ENCODE results near the gene ZBTB43.

DNA sequence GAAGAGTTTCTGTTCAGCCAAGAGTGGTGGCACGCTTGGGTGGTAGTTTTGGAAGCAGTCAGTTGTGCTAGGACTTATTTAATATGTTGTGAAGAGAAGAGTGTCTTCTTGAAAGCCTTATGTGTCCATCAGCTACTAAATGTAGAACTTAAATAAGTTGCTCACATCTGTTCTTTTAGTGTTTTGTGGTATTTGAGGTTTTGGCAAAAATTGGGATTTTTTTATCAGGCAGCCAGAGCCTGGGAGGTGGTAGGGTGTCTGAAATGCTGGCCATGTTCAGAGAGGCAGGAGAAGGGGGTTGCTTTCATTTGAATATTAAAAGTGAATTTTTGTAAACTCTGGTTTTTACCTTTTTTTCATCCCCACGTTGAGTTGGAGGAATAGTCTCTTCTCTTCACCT, 31.4 kb downstream of the ZBTB43 start:
- TF ChIP-seq GATA2 (IDR thresholded peaks at IDR 0.05; ENCODE audit: low read depth, low read length), result no peak
- no peak for TF ChIP-seq GATA3 (IDR thresholded peaks at IDR 0.05; ENCODE audit: low read depth, low read length)

Measured in SH-SY5Y (cell line).